Colonic mucosa (tissue), 4 donors: ENCODE results near the gene ADGRG1. TPM values are rescaled to one million over a fixed set of nuclear protein-coding genes. Genes with fewer than 3 reads are reported as not detected.
"Not testable (repeated sequence)": the region's sequence is repeated elsewhere in the genome, so short reads cannot be mapped to it uniquely, and the experiment has no call there.

Experiments used
- DNase-seq: peaks from one replicate; pipeline ENCODE4 v3.0.0-alpha.2; 2020
- H3K27ac ChIP-seq: fragments of 200-600 bp; one replicate; pipeline ENCODE4 v1.8.0; 2021
- H3K27me3 ChIP-seq: fragments of 200-600 bp; one replicate; pipeline ENCODE4 v1.8.0; 2021
- H3K36me3 ChIP-seq: fragments of 200-600 bp; one replicate; pipeline ENCODE4 v1.8.0; 2021
- H3K4me1 ChIP-seq: fragments of 200-600 bp; one replicate; pipeline ENCODE4 v1.8.0; 2021; ENCODE audit warnings: mild to moderate bottlenecking
- H3K4me3 ChIP-seq: fragments of 200-600 bp; one replicate; pipeline ENCODE4 v1.8.0; 2021
- H3K9ac ChIP-seq, 2 donors: one replicate each; pipeline ENCODE4 v1.7.0; 2013; ENCODE audit warnings: control low read depth in 2 of 2, low read depth in 2 of 2, low read length in 2 of 2
- H3K9me3 ChIP-seq: fragments of 200-600 bp; one replicate; pipeline ENCODE4 v1.8.0; 2021
- CTCF ChIP-seq: fragments of 200-600 bp; IDR thresholded peaks from one replicate; pipeline ENCODE4 v1.8.0; 2022; ENCODE audit warnings: antibody characterized with exemption, mild to moderate bottlenecking
- intact Hi-C: fragments of 100-400 bp; cut with DNase I; formaldehyde crosslinking; loops from one replicate; pipeline ENCODE4 v1.14.1; 2022
- total RNA-seq, 2 donors: library from RNA; stranded (reverse); fragmentation: NEBNext Ultra II Directional in 1 of 2; extraction: Animal tissue kit (Norgen Biotek cat#: 25700) in 1 of 2; gene quantifications; one replicate each; pipeline ENCODE4 v1.2.1, GENCODE V29; 2021
- donor health status: healthy.
- donor health status: DM: no; HTN: no; CAD: no.
- donor health status: DM: no; HTN: no; CAD: no.

Gene ADGRG1
- total RNA-seq, 2 donors from 2014 or later = 68.9 to 126 TPM

GRCh38 chr16:57711346-57711745 lies 82.9 kb downstream of the ADGRG1 start:
- intact Hi-C loops = no loop called here
- Histone ChIP-seq H3K27ac (no peak overlapping the region), H3K4me1 (no peaks in the 10 kb centered on the region), H3K36me3 (no peaks in the 10 kb centered on the region), H3K9ac (no peak overlapping the region), H3K4me3 (no peak overlapping the region), H3K9me3 (no peaks in the 10 kb centered on the region), H3K27me3 (no peaks in the 10 kb centered on the region)
- DNase-seq = no peak
- no peak for TF ChIP-seq CTCF

- TF ChIP-seq CTCF = no peak
Observed at GRCh38 chr16:57711993-57712392, 83.6 kb downstream of the ADGRG1 start.

DNA sequence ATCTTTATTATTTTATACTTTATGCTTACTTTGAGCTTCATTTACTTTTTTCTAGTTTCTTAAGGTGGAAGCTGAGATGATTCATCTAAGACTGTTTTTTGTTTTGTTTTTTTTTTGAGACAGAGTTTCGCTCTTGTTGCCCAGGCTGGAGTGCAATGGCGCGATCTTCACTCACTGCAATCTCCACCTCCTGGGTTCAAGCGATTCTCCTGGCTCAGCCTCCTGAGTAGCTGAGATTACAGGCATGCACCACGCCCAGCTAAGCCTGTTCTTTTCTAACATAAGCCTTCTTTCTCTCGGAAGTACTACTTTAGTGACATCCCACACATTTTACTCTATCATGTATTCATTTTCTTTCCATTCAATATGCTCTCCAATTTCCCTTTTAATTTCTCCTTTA lies 84.1 kb downstream of the ADGRG1 start:
- H3K36me3 ChIP-seq, DNase-seq, H3K27me3 ChIP-seq, H3K9me3 ChIP-seq, H3K4me3 ChIP-seq, H3K9ac ChIP-seq, H3K4me1 ChIP-seq, H3K27ac ChIP-seq, intact Hi-C loops: not testable (repeated sequence)

More at GRCh38 chr16:57711993-57712392, 83.6 kb downstream of the ADGRG1 start:
- Histone ChIP-seq H3K27ac (no peak overlapping the region), H3K4me3 (no peak overlapping the region), H3K36me3 (no peaks in the 10 kb centered on the region), H3K9ac (no peak overlapping the region), H3K9me3 (no peaks in the 10 kb centered on the region), H3K4me1 (no peaks in the 10 kb centered on the region), H3K27me3 (no peaks in the 10 kb centered on the region)
- DNase-seq = no peak
- intact Hi-C loops = no loop called here

DNA sequence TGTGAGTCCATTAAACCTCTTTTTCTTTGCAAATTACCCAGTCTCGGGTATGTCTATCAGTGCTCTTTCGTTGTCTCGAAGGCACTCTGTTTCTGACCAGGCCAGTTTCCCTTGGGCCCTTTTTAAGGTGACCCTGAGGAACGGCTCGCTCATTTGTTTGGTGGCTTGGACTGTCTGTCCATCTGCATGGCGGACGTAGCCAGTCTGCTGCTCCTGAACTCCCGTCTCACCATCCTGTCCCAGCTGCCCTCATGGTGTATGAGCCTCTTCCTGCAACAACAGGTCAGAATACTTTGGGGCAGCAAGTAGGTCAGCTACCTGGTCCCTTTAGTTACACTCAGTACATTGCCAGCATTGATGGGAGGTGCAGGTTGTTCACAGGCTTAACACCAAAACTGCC lies 85.2 kb downstream of the ADGRG1 start:
- Histone ChIP-seq H3K9me3 (no peaks in the 10 kb centered on the region), H3K4me3 (no peak overlapping the region), H3K4me1 (no peaks in the 10 kb centered on the region), H3K27me3 (no peaks in the 10 kb centered on the region), H3K9ac (no peak overlapping the region), H3K36me3 (no peaks in the 10 kb centered on the region), H3K27ac (no peak overlapping the region)
- TF ChIP-seq CTCF = no peak
- intact Hi-C loops = no loop called here
- no peak for DNase-seq

DNA sequence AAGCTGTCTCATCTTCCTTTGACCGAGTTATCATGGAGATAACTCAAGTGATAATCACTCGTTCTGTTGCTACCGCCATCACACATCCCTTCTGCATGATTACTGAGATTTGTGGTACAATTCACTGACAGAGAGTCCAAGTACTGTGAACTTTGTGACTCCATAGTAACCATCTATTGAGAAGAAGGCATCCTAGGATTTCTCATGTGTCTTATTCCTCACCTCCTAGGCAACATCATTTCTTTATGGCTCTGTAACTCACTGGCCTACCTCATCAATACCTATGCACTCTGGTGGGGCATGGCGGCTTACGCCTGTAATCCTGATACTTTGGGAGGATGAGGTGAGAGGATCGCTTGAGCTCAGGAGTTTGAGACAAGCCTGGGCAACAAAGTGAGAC lies 85.6 kb downstream of the ADGRG1 start:
- H3K9me3 ChIP-seq = no peaks in the 10 kb centered on the region
- H3K4me1 ChIP-seq = no peaks in the 10 kb centered on the region
- intact Hi-C loops = no loop called here
- H3K27ac ChIP-seq = no peak overlapping the region
- no peak overlapping the region for H3K4me3 ChIP-seq
- no peaks in the 10 kb centered on the region for H3K27me3 ChIP-seq
- no peaks in the 10 kb centered on the region for H3K36me3 ChIP-seq
- H3K9ac ChIP-seq = no peak overlapping the region
- no peak for TF ChIP-seq CTCF
- no peak for DNase-seq

Other genes with a start within 250 kb of the ADGRG1 start
- not detected for gene CCL17, start 223.9 kb upstream of the ADGRG1 start, total RNA-seq
- gene CIAPIN1, start 181.2 kb upstream of the ADGRG1 start, total RNA-seq = 10 to 100 TPM; 54.9 to 67.4 TPM
- 100 to 1,000 TPM; 104 to 125 TPM for gene COQ9, start 181.2 kb upstream of the ADGRG1 start, total RNA-seq
- gene POLR2C, start 166.0 kb upstream of the ADGRG1 start, total RNA-seq = 10 to 100 TPM; 55.7 to 56.0 TPM
- 100 to 1,000 TPM; 121 to 141 TPM for gene DOK4, start 142.1 kb upstream of the ADGRG1 start, total RNA-seq
- gene CCDC102A, start 92.1 kb upstream of the ADGRG1 start, total RNA-seq = 1 to 10 TPM; 1.9 to 2.5 TPM
- 1 to 10 TPM; 1.4 to 3.0 TPM for gene ADGRG5, start 86.0 kb upstream of the ADGRG1 start, total RNA-seq
- under 1 TPM; 0.27 to 0.82 TPM for gene ADGRG3, start 39.7 kb downstream of the ADGRG1 start, total RNA-seq
- not detected for gene DRC7, start 66.2 kb downstream of the ADGRG1 start, total RNA-seq
- gene KATNB1, start 107.1 kb downstream of the ADGRG1 start, total RNA-seq = 10 to 100 TPM; 17.0 to 26.3 TPM
- 1 to 10 TPM; 3.8 to 5.7 TPM for gene KIFC3, start 173.9 kb downstream of the ADGRG1 start, total RNA-seq